HG03159 (cell line): ENCODE data around the gene RABAC1.

ENCODE experiments used
- ATAC-seq: cut with Tn5 transposase; IDR thresholded peaks from one replicate; pipeline ENCODE4 v1.9.1; 2021; ENCODE audit warnings: mild to moderate bottlenecking, moderate library complexity; ENCODE audit not compliant: unreplicated experiment

RABAC1 gene

DNA sequence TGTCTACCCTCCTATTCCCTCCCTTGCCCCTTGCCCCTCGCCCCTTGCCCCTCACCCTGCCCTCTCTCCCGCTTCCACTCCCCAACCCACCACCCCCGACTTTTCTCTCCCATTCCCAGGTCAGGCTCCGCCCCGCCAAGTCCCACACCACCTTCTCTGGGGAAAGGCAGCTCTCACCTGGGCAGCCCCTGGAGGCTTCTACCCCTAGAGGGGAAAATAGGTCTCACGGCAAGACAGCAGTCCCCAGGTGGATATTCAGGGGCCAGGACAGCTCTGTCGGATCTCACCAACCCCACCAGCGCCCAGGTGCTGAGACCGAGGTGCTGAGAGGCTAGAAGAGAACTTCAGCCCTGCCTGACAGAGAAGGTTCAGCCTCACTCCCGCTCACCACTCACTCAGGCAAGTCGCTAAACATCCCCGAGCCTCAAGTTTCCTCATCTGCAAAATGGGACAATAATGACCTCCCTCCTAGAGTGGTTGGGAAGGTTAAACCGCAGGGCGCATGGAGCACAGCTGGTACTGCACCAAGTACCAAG lies 29.5 kb downstream of the RABAC1 start:
- ATAC-seq: no peak

- no peak for ATAC-seq
Measured at GRCh38 chr19:41928754-41929535, 30.2 kb downstream of the RABAC1 start.

DNA sequence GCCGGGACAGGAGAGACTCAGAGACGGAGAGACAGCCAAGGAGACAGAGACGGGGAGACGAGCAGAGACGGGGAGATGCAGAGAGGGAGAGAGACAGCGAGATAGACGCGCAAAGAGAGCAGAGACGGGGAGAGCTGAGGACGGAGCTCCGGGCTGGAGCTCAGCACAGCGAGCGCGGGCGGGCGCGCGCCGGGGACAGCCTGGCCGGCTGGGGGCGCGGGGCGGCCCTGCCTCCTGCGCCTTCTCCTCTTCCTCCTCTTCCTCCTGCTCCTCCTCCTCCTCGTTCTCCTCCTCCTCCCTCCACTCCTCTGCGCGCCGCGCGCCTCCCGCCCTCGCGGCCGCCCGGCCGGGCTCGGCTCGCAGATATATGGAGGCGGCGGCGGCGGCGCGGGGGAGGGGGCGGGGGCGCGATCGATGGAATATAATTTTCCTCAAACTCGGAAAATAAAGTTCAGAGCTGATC lies 30.9 kb downstream of the RABAC1 start, which contains the start of gene ERFL:
TSS of gene ERFL (minus strand) at position 229 of the 463 bp plus-strand sequence. CDS start 15,530 bp downstream, outside the sequence.
- no peak for ATAC-seq

DNA sequence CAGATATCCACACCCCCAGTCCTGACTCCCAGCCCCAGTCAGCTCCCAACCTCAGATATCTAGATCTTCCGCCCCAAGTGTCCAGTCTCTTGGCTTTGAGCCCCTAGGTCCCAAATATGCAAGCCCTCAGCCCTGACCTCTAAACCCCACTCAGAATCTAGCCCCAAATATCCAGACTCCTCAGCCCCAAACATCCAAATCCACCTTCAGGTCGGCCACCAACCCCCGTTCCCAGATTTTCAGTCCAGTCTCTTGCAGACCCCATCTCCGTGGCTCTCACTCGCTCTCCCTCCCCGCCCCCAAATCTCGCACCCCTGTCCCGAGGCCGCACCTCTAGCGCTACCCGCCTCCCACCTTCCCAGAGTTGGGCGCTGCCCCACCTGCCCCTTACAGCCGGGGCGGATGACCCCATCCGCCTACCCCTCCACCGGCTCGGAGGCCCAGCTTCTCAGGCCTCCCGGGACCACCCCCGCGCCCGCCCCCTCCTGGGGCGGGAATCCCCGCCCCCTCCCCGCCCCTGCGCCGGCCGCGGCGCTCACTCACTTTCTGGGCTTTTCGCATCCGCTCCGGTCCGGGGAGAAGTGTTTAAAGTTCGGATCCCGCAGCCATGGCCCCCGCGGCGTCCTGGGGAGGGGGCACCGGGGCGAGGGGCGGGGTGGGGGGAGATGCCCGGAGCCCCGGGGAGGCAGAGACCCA lies 31.5 kb downstream of the RABAC1 start:
- no peak for ATAC-seq

GRCh38 chr19:41926763-41927496 lies 32.2 kb downstream of the RABAC1 start:
- no peak for ATAC-seq

DNA sequence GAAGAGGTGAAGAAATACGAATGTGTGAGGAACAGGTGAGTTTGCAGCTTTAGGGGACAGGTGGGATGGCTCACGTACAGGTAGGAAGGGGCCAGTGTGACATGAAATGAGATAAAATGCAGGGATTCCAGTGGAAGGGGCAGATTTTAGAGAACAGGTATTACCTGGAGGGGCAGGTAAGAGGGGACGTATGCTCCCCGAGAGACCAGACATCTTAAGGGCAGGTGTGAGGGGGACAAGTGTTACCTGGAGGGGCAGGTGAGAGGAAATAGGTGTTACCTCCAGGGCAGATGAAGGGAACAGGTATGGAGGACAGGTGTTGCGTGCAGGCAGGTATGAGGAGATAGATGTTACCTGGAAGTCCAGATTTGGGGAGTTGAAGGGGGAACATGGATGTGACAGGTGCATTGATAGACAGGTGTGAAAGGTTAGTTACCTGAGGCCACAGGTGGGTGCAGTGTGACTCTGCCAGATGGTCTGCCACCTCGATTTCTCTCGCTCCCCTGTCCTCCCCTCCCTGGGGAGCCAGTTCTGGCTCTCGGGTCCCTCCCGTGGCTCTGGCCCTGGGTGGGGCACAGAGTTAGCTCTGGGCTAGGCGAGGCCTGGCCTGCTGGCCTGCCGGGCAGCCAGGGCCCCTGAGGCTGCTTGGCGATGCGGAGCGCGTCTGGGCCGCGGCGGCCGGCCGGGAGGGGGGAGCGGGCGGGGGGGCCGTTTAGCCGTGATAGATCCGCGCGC lies 32.9 kb downstream of the RABAC1 start:
- ATAC-seq: no peak

GRCh38 chr19:41925208-41926003 lies 33.7 kb downstream of the RABAC1 start:
- no peak for ATAC-seq

DNA sequence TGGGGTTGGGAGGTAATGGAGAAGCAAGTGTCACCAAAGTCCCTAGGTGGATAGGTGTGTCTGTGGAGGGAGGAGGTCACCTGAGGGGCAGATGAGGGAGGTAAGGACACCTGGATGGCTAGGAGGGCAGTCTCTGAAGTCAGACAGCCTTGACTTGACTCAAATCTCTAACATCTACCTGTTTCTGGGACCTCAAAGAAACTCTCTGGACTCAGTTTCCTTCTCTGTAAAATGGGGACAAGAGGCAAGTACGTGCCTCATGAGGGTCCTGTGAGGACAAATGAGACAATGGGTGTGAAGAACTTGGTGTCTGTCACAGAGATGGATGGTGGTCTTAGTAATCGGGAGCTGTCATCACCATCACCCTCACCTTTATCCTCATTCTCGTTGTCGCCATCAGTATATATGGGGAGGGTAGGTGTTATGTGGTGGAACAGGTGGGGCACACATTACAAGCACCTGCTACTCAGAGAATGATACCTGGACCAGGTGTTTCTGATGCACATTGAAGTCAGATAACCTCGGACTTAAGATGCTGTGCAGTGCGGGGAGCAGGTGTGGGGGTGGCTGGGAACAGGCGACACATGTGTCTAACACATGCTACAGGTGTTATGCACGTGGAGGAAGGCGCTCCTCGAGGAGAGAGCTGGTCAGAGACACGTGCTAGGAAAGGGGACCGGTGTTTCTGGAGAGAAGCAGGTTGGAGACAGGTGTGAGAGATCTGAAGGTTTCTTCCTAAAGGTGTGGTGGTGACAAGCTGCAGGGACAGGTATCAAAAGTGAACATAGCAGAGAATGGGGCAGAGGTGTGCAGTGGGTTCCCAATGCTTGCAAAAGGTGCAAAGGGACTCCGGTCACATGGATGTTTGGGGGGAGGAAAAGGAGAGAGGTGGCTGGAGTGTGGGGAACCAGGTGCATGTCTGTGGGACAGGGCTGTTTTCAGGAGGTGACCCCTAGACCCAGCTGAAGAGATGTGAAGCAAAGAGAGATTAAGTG lies 34.7 kb downstream of the RABAC1 start:
- ATAC-seq: no peak

DNA sequence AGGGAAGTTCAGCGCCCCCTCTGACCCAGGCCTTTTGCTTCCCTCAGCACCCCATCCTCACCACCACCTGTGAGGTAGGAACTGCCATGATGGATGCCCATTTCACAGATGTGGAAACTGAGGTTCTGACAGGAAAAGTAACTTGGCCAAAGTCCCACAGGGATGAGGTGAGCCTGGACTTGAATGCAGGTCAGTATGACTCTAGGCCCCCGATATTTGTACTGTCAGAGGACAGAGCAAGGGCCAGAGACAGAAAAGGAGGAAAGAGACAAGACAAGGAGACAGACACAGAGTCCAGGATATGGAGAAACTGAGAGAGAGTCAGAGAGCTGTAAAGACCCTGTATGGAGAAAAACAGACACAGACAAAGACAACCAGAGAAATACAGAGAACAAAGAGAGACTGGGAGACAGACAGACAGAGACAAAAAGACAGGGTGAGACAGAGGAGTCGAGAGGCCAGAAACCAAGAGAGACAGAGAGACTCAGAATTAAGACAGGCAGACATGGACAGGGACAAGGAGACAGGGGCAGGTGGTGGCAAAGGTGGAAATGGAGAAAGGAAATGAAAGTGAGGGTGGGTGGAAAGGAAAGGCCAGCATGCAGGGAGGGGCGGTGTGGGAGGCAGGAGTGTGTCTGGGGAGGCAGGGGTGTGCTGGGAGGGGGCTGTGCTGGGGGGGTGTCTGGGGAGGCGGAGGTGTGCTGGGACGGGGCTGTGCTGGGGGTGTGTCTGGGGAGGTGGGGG lies 35.9 kb downstream of the RABAC1 start:
- ATAC-seq: no peak

DNA sequence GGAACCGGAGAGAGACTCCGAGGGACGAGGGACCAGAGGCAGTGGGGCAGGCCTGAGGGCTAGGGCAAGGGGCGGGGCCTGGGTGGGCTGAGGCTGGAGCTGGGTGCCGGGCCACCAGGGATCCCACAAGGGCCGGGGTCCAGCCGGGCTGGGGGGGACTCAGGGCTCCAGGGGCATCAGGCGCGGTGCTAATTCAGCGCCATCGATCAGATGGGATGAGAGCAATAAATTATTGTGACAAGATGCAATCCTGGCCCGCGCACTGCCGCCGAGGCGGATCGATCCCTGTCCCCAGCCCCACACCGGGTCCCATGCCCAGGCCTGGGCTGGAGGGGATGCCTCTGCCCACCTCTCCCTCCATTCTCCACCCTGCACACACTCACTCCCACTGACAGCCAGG lies 36.5 kb downstream of the RABAC1 start:
- ATAC-seq: no peak

GRCh38 chr19:41921577-41922576 lies 37.2 kb downstream of the RABAC1 start:
- ATAC-seq: no peak

GRCh38 chr19:41920882-41921576 lies 38.1 kb downstream of the RABAC1 start:
- no peak for ATAC-seq

- no peak for ATAC-seq
Measured at GRCh38 chr19:41919948-41920712, 39.0 kb downstream of the RABAC1 start.

DNA sequence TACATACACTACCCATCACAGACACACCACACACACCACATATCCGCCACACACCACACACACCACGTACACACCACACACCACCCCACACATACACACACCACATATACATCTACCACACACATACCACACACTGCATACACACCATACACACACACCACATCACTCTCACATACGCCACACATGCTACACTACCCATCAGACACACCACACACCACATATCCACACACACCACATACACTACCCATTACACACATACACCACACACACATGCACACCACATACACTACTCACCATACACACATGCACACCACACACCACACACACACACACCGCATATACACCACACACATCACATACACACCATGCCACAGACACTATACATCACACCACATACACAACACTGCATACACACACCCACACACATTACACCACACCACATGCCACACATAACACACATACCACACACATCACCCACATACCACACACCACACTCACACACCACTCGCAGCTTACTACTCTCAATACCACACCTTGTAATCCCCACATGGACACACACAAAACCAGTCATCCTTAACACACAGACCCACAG lies 40.4 kb downstream of the RABAC1 start:
- no peak for ATAC-seq

GRCh38 chr19:41918095-41918494 lies 41.0 kb downstream of the RABAC1 start:
- ATAC-seq: no peak
